GM12891 (cell line): ENCODE measurements around the gene C11orf24.

ENCODE experiments used
- PAX5 ChIP-seq: IDR thresholded peaks from 2 replicates; pipeline ENCODE4 v1.6.1; 2011; ENCODE audit warnings: low read length, moderate library complexity, mild to moderate bottlenecking; ENCODE audit not compliant: insufficient read depth, severe bottlenecking
- POLR2A ChIP-seq: IDR thresholded peaks from 2 replicates; pipeline ENCODE4 v1.6.1; 2011; ENCODE audit warnings: low read depth, low read length, control low read depth
- TAF1 ChIP-seq: IDR thresholded peaks from 2 replicates; pipeline ENCODE4 v1.6.1; 2011; ENCODE audit warnings: low read depth, low read length, control low read depth

DNA sequence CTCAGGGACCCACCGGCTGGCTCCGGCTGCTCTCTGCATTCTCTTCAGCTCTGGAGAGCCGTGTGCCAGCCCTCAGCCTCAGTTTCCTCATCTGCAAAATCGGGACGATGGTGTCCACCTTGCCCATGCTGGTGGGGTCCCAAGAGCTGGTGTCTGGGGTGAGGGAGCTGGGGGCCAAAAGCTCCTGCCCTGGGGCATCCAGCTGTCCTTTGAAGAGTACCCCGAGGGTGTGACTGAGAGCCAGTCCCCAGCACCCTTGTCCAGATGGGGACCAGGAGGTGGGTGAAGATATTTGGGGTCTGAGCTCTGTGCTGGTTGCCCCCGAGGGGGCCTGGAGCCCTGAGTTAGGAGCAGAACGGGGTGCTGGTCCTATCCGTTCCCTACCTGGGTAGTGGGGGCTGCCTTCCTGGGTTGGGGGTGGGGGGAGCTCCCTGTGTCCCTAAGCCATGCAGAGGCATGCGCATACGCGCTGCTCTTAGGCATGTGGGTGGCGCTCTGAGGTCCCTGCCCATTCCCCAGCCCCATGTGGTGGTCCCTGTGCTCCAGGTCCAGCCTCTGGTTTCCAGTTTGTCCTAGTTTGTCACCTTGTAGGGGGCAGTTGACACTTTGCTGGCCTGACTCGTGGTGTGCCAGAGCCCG lies 45.5 kb upstream of the C11orf24 start:
- TF ChIP-seq POLR2A (no peak), TAF1 (no peak), PAX5 (no peak)
